ENCODE measurements around the gene IFT172. TPM values are rescaled to one million over a fixed set of nuclear protein-coding genes. Genes with fewer than 3 reads are reported as not detected.

Gene IFT172
- total and polyA plus RNA-seq, 3 donors from 2014 or later: 76.4 to 151 (median 133) TPM

- Histone ChIP-seq H3K4me1 (no peaks in the 10 kb centered on the region), H3K36me3 (ENCODE audit: low read depth, missing control alignments) (no peaks in the 10 kb centered on the region), H3K4me3 (no peak overlapping the region), H3K27ac (no peak overlapping the region), H3K9me3 (no peaks in the 10 kb centered on the region), H3K27me3 (no peaks in the 10 kb centered on the region)
- 90% methylated on average over 7 of the region's 7 CpGs for WGBS, 2 donors
- TF ChIP-seq CTCF (IDR thresholded peaks at IDR 0.05): no peak
- TF ChIP-seq POLR2A (IDR thresholded peaks at IDR 0.05): no peak
- intact Hi-C loops (cut with DNase I; ENCODE audit: low total_unique reads): no loop called here
- DNase-seq: no peak
Observed at GRCh38 chr2:27522400-27522945, 32.9 kb upstream of the IFT172 start.

DNA sequence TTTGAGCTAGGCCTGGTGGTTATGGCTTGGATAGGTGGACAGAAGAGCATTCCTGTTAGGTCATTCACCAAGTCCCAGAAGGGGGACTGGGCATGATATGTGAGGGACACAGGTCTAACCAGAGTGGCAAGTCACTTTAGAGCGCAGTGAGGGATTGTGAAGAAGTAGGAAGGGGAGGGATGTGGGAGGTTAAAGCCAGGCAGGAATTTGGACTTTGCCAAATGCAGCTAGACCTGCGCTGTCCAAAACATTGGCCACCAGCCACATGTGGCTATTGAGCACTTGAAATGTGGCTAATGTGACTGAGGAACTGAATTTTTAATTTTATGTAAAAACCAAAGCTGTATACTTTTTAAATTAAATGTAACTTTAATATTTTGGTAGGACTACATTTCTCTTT, 30.8 kb upstream of the IFT172 start:
- Histone ChIP-seq H3K9me3 (no peaks in the 10 kb centered on the region), H3K27me3 (no peaks in the 10 kb centered on the region), H3K27ac (no peak overlapping the region), H3K4me3 (no peak overlapping the region), H3K36me3 (ENCODE audit: low read depth, missing control alignments) (no peaks in the 10 kb centered on the region), H3K4me1 (no peaks in the 10 kb centered on the region)
- intact Hi-C loops (cut with DNase I; ENCODE audit: low total_unique reads): no loop called here
- TF ChIP-seq CTCF (IDR thresholded peaks at IDR 0.05) (no peak), POLR2A (IDR thresholded peaks at IDR 0.05) (no peak)
- WGBS, 2 donors: 89 to 95% methylated on average over 2 of the region's 2 CpGs
- no peak for DNase-seq

- no peaks in the 10 kb centered on the region for H3K4me1 ChIP-seq
- no peak for TF ChIP-seq CTCF (IDR thresholded peaks at IDR 0.05)
- TF ChIP-seq POLR2A (IDR thresholded peaks at IDR 0.05): no peak
- H3K27me3 ChIP-seq: no peaks in the 10 kb centered on the region
- H3K4me3 ChIP-seq: no peak overlapping the region
- H3K27ac ChIP-seq: no peak overlapping the region
- H3K9me3 ChIP-seq: no peaks in the 10 kb centered on the region
- H3K36me3 ChIP-seq (ENCODE audit: low read depth, missing control alignments): no peaks in the 10 kb centered on the region
- intact Hi-C loops (cut with DNase I; ENCODE audit: low total_unique reads): no loop called here
- 76 to 94% methylated on average over 4 of the region's 4 CpGs for WGBS, 2 donors
- no peak for DNase-seq
Observed at GRCh38 chr2:27518782-27519113, 29.2 kb upstream of the IFT172 start.

DNA sequence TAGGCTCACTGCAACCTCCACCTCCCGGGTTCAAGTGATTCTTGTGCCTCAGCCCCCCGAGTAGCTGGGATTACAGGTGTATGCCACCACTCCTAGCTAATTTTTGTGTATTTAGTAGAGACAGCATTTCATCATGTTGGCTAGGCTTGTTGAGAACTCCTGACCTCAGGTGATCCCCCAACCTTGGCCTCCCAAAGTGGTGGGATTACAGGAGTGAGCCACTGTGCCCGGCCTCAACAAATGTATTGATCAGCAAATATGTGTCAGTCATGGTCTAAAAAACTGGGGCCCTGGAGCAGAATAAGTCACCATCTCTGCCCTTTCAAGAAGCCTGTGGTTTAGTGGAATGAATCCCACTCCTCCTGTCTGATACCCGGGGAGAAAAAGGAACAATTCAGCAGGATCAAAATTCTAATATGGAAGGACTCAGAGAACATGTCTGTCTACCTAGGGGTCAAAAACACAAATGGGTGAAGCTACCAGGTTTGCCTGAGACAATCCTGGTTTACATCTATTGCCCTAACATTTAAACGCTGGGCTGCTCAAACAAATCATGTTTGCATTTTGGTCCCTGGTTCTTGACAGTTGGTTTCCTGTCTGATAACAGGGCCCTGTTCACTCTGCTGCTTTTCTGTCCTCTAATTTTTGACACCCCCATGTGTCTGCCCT, 28.7 kb upstream of the IFT172 start:
- WGBS, 2 donors: 83 to 84% methylated on average over 5 of the region's 5 CpGs
- no peaks in the 10 kb centered on the region for H3K27me3 ChIP-seq
- H3K36me3 ChIP-seq (ENCODE audit: low read depth, missing control alignments): no peaks in the 10 kb centered on the region
- H3K4me3 ChIP-seq: no peak overlapping the region
- intact Hi-C loops (cut with DNase I; ENCODE audit: low total_unique reads): no loop called here
- TF ChIP-seq POLR2A (IDR thresholded peaks at IDR 0.05) (no peak), CTCF (IDR thresholded peaks at IDR 0.05) (no peak)
- DNase-seq: no peak
- H3K9me3 ChIP-seq: no peaks in the 10 kb centered on the region
- no peak overlapping the region for H3K27ac ChIP-seq
- no peaks in the 10 kb centered on the region for H3K4me1 ChIP-seq

GRCh38 chr2:27509326-27509725, 19.8 kb upstream of the IFT172 start:
- H3K36me3 ChIP-seq (ENCODE audit: low read depth, missing control alignments): no peaks in the 10 kb centered on the region
- no peaks in the 10 kb centered on the region for H3K9me3 ChIP-seq
- no peaks in the 10 kb centered on the region for H3K27me3 ChIP-seq
- intact Hi-C loops (cut with DNase I; ENCODE audit: low total_unique reads): no loop called here
- no peaks in the 10 kb centered on the region for H3K4me1 ChIP-seq
- no peak overlapping the region for H3K4me3 ChIP-seq
- 49 to 56% methylated on average over 6 of the region's 6 CpGs for WGBS, 2 donors
- no peak for DNase-seq
- no peak for TF ChIP-seq POLR2A (IDR thresholded peaks at IDR 0.05)
- no peak for TF ChIP-seq CTCF (IDR thresholded peaks at IDR 0.05)
- H3K27ac ChIP-seq: no peak overlapping the region
